ENCODE measurements around the gene MNX1.

MNX1 gene

GRCh38 chr7:157010588-157011332 lies at the start of gene MNX1:
MNX1 (minus strand) TSS chr7:157010663; CDS start chr7:157010350, 313 bp downstream.
- no peak for DNase-seq (ENCODE audit: low read depth)

DNA sequence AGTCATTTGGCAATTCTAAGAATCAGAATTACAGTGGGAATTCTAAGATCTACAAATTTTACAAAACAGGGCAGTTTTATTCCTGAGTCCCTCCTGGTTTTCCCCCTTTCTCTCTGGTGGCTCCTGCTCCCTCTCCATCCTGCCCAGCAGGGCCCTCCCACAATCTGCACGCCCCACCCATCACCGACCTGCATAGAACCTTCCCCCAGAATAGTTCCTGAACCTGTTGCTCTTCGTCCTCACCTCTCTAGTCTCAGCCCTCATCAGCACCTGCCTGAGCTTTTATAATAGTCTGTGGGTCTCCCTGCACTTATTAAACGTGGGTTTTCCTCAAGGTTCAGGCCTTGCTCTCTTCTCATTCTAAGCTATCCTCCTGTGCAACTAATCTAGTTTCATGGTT lies 49.1 kb upstream of the MNX1 start:
- DNase-seq (ENCODE audit: low read depth) = no peak

GRCh38 chr7:157058701-157059100 lies 48.2 kb upstream of the MNX1 start:
- no peak for DNase-seq (ENCODE audit: low read depth)

DNA sequence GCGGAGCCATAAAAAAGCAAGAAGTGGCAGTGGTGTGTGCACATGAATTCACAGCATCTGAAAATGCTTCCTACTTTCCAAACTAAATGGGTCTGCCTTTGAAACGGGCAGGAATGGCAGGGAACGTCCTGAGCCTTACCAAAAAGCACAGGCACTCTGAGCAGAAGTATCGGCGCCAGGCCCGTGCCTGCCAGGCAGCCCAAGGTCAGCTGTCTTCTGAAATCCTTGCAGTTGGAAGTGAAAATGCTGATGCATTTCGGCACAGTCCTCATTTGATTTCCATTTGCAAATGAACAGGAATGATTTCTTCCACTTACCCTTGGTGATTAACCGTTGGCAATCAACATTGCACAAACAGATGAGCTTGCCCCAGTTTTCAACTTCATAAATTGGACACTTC lies 47.6 kb upstream of the MNX1 start:
- no peak for DNase-seq (ENCODE audit: low read depth)

GRCh38 chr7:157056957-157057902 lies 46.8 kb upstream of the MNX1 start:
- DNase-seq (ENCODE audit: low read depth) = no peak

- no peak for DNase-seq (ENCODE audit: low read depth)
Measured at GRCh38 chr7:157056246-157056645, 45.8 kb upstream of the MNX1 start.

GRCh38 chr7:157054927-157055326 lies 44.5 kb upstream of the MNX1 start:
- no peak for DNase-seq (ENCODE audit: low read depth)

- no peak for DNase-seq (ENCODE audit: low read depth)
Measured at GRCh38 chr7:157053118-157053517, 42.7 kb upstream of the MNX1 start.

DNA sequence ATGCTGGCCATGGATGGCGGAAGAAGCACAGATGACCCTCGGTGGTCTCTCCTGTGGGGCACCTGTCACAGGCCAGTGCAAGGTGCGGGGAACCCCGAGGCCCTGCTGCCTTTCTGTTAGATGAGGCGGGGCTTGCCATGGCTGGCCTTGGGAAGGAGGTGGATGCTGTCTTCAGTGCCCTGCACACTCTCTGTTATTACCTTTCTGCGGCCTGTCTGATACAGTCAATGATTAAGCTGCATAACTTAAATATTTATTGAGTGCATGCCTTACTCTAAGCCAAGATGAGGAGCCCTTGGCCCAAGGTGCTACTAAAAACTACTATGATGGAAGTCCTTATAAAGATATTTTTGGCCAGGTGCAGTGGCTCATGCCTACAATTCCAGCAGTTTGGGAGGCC lies 36.7 kb upstream of the MNX1 start:
- no peak for DNase-seq (ENCODE audit: low read depth)

GRCh38 chr7:157046681-157047080 lies 36.2 kb upstream of the MNX1 start:
- DNase-seq (ENCODE audit: low read depth) = no peak

DNA sequence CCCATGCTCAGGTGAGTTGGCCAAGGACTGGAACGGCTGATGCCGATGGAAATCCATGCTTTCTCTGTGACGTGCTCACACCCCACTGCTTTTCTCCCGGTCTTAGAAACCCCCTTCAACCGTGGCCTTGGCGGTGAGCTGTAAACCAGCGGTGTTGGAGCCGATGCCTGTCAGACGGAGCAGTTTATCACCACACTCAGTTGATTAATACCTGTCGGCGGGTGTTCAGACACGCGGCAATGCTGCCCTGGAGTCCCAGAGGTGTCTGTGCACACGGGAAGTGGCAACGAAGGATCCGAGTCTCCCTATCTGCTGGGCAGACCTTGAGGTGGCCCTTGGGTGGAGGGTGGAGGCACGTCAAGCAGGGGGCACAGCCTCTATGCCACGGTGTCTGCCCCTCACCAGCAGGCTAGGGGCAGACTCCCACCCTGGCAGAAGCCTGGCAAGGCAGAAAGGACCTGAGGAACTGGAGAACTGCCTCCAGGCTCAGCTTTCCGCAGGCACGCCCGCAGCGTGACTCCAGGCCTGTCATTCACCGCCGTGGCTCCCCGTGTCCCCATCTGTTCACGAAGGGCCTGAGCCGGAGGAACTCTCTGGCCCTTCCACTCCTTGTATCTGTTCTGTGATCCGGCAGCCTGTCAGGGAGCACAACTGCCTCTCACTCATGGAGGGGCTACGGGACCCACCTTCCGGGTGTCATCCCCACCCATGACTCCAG lies 34.6 kb upstream of the MNX1 start:
- no peak for DNase-seq (ENCODE audit: low read depth)

- no peak for DNase-seq (ENCODE audit: low read depth)
Measured at GRCh38 chr7:157044147-157044687, 33.8 kb upstream of the MNX1 start.

GRCh38 chr7:157043745-157044144 lies 33.3 kb upstream of the MNX1 start:
- DNase-seq (ENCODE audit: low read depth) = no peak

GRCh38 chr7:157041514-157042277 lies 31.2 kb upstream of the MNX1 start:
- DNase-seq (ENCODE audit: low read depth) = no peak

DNA sequence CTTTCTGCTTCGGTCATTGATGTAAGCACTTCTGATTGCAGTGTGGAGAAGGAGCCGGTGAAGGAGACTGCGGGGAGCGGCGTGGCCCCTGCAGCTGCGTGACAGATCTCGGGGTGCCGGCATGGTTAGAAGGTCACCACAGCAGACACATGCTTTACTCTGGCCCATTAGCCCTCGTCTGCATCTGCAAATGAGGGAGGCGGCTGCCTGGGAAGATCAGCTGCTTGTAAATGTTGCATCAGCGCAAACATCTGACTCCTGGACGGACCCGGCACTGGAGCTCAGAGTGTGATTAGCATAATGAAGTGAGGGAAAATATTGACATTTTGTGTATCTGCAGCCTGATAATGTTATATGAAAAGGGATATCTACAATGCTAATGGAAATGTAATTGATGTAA lies 30.5 kb upstream of the MNX1 start:
- DNase-seq (ENCODE audit: low read depth) = no peak

DNA sequence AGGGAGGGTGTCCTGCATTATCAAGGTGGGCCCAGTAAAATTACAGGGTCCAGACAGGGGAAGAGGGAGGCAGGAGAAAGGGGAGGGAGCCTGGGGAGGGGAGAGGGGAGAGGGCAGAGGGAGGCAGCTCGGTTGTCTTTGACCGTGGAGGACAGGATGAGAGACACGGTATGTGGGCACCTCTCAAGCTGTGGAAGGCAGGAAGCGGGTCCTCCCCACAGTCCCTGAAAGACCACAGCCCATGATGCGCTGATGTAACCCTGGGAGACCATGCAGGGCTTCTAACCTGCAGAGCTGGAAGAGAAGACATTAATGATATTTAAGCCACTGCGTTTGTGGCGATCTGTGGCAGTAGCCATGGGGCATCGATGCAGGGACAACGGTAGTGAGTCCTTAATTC lies 27.2 kb upstream of the MNX1 start:
- DNase-seq (ENCODE audit: low read depth) = no peak

GRCh38 chr7:157037028-157037427 lies 26.6 kb upstream of the MNX1 start:
- DNase-seq (ENCODE audit: low read depth) = no peak

DNA sequence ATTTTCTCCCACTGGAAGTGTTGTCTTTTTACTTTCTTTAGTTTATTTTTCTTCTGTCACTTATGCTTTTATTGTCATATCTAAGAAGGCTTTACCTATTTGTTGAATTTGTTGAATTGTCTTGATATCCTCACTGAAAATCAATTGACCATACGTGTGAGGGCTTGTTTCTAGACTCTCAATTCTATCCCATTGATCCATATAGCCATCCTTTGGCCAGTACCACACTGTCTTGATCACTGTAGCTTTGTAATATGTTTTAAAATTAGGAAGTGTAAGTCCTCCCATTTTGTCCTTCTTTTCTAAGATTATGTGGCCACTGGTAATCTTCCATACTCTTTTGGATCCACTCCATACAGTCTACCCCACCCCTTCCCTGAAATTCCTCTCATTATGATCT lies 25.5 kb upstream of the MNX1 start:
- DNase-seq (ENCODE audit: low read depth) = no peak

DNA sequence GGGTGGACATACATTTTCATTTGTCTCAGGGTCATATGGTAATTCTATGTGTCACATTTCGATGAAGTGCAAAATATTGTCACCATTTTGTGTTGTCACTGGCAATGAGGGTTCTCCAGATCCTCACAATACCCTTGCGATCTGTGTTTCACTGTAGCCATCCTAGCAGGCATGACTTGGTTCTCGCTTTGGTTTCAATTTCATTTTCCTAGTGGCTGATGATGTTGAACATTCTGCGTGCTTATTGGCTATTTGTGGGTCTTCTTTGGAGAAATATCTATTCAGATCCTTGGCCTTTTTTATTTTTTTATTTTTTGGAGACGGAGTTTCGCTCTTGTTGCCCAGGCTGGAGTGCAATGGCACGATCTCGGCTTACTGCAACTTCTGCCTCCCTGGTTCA lies 24.8 kb upstream of the MNX1 start:
- DNase-seq (ENCODE audit: low read depth) = no peak

DNA sequence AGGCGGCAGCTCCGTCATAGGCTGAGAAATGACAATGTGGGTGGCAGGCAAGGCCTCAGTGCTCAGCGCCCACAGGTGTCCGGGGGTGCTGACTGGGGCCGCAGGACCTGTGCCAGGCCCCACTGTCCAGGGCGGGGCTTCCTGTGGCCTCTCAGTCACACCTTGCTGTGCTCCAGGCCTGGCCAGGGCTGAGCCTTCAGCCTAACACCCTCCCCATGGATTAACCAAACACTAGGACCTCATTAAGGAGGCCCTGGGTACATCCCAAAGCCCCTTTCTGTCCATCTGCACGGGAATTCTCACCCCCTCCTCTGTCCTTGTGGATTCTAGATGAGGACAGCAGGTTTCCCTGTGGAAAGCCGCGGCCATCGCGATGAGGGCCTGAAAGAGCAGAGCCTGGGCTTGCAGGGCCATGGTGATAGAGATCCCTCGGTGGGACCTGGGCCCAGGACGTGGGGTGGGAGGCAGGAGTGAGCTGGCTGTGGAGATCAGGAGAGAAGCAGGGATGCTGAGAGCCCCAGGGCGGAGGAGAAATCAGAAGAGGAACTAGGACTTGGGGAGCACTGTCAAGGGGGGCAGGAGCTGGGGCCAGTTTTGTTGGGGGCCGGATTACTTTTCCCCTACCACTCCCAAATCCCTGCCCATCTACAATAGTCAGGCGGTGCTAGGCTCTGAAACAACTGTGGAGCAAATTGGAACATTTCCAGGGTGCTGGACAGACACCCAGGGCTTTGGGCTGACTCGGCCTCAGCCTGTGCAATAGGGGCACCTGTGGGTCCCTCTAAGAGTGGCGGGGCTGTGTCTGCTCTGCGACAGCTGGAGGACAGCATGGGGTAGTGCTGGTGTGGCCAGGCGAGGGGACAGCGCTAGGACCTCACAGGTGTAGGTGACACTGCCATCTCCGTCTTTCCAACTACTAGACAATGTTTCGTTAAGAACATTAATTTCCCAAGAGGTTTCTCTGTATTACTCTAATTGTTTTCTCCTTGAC lies 23.3 kb upstream of the MNX1 start:
- no peak for DNase-seq (ENCODE audit: low read depth)
